Upper lobe of left lung (tissue), 4 donors: ENCODE measurements around the gene CMPK1.

Source experiments
- CTCF ChIP-seq, 6 experiments: fragments of 450-650 bp in 4 of 6; fragments of 200-600 bp in 2 of 6; sonication (generic) in 2 of 6; IDR thresholded peaks; one replicate each; pipeline ENCODE4 v1.5.1; 2016 to 2019; ENCODE audit warnings: antibody characterized with exemption in 6 of 6
- EP300 ChIP-seq, 4 donors: sonication (generic); formaldehyde crosslinking; IDR thresholded peaks; one replicate each; pipeline ENCODE4 v1.5.1; 2017; ENCODE audit warnings: antibody characterized with exemption in 4 of 4, control low read depth in 2 of 4
- POLR2A ChIP-seq, 4 donors: fragments of 450-650 bp; IDR thresholded peaks; one replicate each; pipeline ENCODE4 v1.5.1; 2016 to 2017; ENCODE audit warnings: antibody characterized with exemption in 4 of 4, mild to moderate bottlenecking in 2 of 4

DNA sequence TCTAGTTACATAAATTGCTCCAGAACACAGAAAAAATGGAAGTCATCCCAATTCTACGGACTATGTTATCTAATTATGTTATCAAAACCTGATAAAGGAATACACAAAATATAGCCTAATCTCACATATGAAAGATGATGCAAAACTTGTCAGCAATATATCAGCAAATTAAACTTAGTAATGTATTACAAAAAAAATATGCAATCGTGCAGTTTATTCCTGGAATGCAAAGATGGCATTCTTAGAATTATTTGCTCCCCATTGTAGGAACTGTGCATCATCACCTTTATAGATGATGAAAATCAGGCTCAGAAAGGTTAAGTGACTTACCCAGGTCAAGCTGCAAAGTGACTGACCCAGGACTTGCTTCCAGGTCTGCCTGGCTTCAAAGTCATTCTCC, 90.3 kb downstream of the CMPK1 start:
- TF ChIP-seq EP300 (IDR thresholded peaks at IDR 0.05) (no peak), CTCF (IDR thresholded peaks at IDR 0.05) (no peak), POLR2A (IDR thresholded peaks at IDR 0.05) (no peak)
